LNCaP clone FGC (cell line): Measurements from ENCODE around the gene USP28.
"Not testable (repeated sequence)": the region's sequence is repeated elsewhere in the genome, so short reads cannot be mapped to it uniquely, and the experiment has no call there.

ENCODE experiments used
- DNase-seq: peaks from one replicate; pipeline ENCODE4 v3.0.0-alpha.2; 2011; ENCODE audit warnings: low read depth
- H3K4me3 ChIP-seq: 2 replicates; pipeline ENCODE4 v1.5.1; 2011; ENCODE audit warnings: mild to moderate bottlenecking, low read depth, low read length, control low read depth
- CTCF ChIP-seq: IDR thresholded peaks from 2 replicates; pipeline ENCODE4 v1.5.1; 2012; ENCODE audit warnings: mild to moderate bottlenecking; ENCODE audit not compliant: control insufficient read depth, insufficient read depth; ENCODE audit errors: extremely low read depth

USP28 gene

GRCh38 chr11:113778111-113778910 is 97.1 kb downstream of the USP28 start:
- DNase-seq: peak; percentile 72
- no peak overlapping the region for H3K4me3 ChIP-seq
- no peak for TF ChIP-seq CTCF

- H3K4me3 ChIP-seq: peak overlapping the region; percentile 90
- DNase-seq: no peak
- TF ChIP-seq CTCF: no peak
These were observed 101.2 kb downstream of the USP28 start for GRCh38 chr11:113774174-113774503.

DNA sequence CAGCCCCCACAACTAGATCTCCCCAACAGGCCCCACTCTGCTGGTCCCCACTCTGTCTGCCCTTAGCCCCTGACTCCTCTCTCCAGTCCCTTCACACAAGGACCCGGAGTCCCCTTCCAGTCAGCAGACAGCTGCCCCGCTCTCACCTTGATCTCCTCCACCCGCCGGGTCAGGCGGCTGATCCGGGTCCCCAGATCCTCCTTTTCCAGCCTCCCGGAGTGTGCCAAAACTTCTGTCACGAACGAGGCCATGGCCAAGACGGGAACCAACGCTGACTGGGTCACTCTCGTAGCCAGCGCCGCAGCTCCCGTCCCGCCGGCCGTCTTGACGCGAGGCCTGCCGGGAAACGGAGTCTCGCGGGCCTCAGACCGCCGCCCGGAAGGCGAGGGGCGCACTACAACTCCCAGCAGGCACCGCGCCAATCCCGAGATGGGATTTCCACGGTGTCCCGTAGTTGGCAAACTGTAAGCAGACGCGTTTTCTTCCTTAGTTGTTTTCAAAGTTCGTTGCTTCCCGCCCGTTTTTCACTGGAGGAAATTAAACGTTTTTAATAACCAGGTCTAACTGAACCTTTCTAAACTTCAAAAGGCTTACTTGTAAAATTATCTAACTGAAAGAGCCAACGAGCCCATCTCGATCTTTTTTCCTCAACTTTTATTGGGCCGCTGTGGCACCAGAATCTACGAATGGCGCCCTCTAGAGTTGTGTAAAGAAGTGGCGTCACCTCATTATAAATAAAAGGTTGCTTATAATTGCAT is 101.8 kb downstream of the USP28 start, which contains the start of gene ZW10:
ZW10 (minus strand) TSS at position 277 of the 758 bp plus-strand sequence; CDS start at position 251, 26 bp downstream.
- peak; percentile 98 for DNase-seq
- H3K4me3 ChIP-seq: peak within 1 kb of the TSS; percentile 90
- TF ChIP-seq CTCF: peak; percentile 66

- TF ChIP-seq CTCF: no peak
- no peak for DNase-seq
- H3K4me3 ChIP-seq: peak overlapping the region; percentile 90
These were observed 102.3 kb downstream of the USP28 start for GRCh38 chr11:113773092-113773415.

DNA sequence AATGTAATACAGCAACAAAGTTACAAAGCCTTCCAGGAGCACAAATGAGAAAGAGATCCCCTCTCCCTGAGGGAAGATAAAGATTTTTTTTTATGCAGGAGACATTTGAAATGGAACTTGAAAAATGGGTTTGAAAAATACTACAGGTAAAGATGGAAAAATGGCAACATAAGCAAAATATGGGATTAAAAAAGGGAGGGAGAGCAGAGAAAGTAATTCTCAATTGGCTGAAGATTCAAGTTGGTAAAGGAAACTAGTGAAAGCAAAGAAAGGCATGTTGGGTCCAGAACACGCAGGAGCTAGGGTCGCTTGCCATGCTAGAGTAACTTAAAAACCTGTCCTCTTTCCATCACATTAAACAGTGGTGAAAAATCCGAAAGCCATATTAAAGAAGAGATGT is 103.4 kb downstream of the USP28 start:
- TF ChIP-seq CTCF: no peak
- H3K4me3 ChIP-seq: peak overlapping the region; percentile 90; the same call in 1 of the 2 replicates
- no peak for DNase-seq

GRCh38 chr11:113764527-113765219 is 110.7 kb downstream of the USP28 start:
- TF ChIP-seq CTCF: no peak
- no peak for DNase-seq
- no peak overlapping the region for H3K4me3 ChIP-seq

GRCh38 chr11:113763040-113763439 is 112.3 kb downstream of the USP28 start:
- DNase-seq, H3K4me3 ChIP-seq: not testable (repeated sequence)
